Measurements from ENCODE around the gene PCNX2.

GRCh38 chr1:233006541-233006973 is 289.0 kb downstream of the PCNX2 start:
- TF ChIP-seq USF1 (IDR thresholded peaks at IDR 0.05; ENCODE audit: borderline replicate concordance, extremely low read length, insufficient read depth, low read depth, low read length) (no peak), ATF3 (IDR thresholded peaks at IDR 0.05; ENCODE audit: borderline replicate concordance, extremely low read depth, low read depth, low read length) (no peak), EZH2 (IDR thresholded peaks at IDR 0.05; ENCODE audit: borderline replicate concordance, control insufficient read depth, low read depth, low read length) (no peak), NFYA (IDR thresholded peaks at IDR 0.05; ENCODE audit: borderline replicate concordance, low read depth, low read length) (no peak), ZZZ3 (IDR thresholded peaks at IDR 0.05; ENCODE audit: control insufficient read depth, insufficient read length, low read depth) (no peak), ZNF274 (IDR thresholded peaks at IDR 0.05; ENCODE audit: insufficient read depth, insufficient read length) (no peak), BHLHE40 (IDR thresholded peaks at IDR 0.05; ENCODE audit: borderline replicate concordance in 1 of 2, low read depth in 2 of 2, low read length in 1 of 2) (no peak), POLR2AphosphoS5 (IDR thresholded peaks at IDR 0.05; ENCODE audit: low read length) (no peak)

Measured in GM12878 (cell line).